HG03558 (cell line): Measurements from ENCODE around the gene PVR.
"Not testable (repeated sequence)": the region's sequence is repeated elsewhere in the genome, so short reads cannot be mapped to it uniquely, and the experiment has no call there.

Experiments
- ATAC-seq: cut with Tn5 transposase; IDR thresholded peaks from one replicate; pipeline ENCODE4 v1.9.1; 2021; ENCODE audit warnings: moderate number of reproducible peaks; ENCODE audit not compliant: unreplicated experiment; ENCODE audit errors: extremely low read depth

Gene PVR

GRCh38 chr19:44692379-44692721 is 48.6 kb downstream of the PVR start:
- no peak for ATAC-seq

GRCh38 chr19:44694184-44694579 is 50.5 kb downstream of the PVR start:
- ATAC-seq, result no peak

DNA sequence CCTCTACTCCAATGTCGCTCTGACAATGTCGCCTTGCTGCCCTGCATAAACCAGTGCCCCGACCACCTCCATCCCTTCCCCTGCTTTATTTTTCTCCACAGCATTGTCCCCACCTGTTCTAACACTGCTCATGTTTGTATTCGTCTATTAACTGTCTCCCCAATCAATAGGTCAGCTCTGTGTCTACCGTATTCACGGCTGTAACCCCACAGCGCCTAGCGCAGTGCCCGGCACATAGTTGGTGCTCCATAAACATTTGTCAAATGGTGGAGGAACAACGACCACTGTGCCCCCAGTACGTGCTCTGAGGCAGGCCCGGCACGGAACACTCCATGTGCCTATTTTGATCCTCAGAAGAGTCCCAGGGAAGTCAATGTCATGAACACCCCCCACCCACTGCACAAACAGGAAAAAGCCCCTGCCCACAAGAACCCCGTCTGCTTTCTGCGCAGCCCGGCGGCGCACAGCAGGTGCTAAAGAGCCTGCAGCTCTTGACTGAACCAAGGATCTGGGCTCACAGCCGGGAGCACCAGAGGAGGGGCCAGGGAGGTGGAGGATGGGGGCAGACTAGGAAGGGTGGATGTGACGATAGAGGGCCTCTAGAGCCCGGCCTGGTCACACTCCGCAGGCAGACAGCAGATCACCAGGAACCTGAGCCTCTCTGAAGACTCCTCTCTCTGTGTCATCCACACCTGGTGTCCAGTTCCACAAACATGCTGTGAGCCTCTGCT is 53.4 kb downstream of the PVR start:
- no peak for ATAC-seq

GRCh38 chr19:44697670-44698034 is 53.9 kb downstream of the PVR start:
- ATAC-seq, result no peak

- no peak for ATAC-seq
These were observed 54.9 kb downstream of the PVR start, which contains the start of gene CEACAM16 for GRCh38 chr19:44698492-44699201. Gene CEACAM16 (plus strand): TSS chr19:44699151. CDS start chr19:44701457, 2,306 bp downstream.

DNA sequence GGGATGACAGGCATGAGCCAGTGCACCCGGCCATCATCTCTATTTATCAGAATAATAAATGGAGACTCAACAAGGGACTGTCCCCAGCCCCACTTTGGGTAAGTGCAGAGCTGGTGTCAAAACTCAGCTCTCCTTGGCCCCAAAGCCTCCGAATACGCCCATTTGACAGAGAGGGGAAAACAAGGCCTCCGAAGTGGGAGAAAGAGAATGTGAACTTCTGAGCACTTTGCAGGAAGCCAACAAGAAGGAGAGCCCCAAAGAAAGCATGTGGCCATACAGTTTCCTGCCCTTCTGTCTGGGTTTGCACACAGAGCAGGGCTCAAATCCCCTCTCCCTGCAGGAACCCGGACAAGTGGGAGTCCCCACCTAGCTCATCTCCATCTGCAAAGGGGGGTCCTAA is 56.8 kb downstream of the PVR start:
- no peak for ATAC-seq

DNA sequence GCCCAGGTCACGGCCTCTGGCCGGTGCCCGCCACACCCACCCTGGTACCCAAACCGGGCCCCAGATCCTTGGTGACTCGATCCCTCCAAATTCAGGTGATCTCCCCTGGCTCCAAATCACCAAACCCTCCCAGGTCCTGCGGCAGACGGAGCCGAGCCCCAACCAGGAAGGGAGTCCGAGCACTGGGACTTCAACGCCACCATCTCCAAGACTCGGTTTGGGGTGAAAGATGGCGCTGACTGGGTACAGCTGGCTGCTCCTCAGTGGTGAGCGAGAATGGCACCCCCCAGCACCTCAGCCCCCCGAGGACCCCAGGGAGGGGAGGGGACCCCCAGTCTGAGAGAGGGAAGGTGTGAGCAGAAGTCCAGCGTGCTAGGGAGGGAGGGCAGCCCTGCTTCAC is 57.5 kb downstream of the PVR start:
- ATAC-seq, result no peak

DNA sequence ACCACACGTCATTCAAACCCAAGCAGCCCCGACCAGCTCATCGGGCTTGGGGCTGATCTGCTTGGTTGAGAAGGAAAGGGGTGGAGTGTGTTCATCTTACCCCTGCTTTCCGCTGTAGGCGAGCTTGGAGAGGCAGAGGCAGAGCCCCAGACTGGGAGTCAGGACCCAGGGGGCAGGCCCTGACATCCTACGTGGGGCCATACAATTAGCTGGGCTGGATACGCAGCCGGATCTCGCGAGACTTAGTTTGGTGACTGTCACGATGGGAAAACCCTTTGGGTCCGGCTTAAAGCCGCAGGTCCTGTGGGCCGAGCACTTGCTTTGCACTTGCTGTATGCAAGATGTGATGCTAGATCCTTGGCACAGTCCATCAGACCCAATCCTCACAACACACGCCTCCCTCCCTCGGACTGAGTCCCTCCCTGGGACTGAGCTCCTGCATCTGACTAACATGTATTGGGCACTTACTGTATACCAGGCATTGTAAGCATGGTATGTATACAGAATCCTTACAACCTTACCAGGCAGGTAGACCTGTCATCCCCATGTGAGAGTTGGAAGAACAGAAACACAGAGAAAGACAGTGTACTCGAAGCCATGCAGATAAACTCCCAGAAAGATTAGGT is 59.0 kb downstream of the PVR start:
- ATAC-seq, result no peak

DNA sequence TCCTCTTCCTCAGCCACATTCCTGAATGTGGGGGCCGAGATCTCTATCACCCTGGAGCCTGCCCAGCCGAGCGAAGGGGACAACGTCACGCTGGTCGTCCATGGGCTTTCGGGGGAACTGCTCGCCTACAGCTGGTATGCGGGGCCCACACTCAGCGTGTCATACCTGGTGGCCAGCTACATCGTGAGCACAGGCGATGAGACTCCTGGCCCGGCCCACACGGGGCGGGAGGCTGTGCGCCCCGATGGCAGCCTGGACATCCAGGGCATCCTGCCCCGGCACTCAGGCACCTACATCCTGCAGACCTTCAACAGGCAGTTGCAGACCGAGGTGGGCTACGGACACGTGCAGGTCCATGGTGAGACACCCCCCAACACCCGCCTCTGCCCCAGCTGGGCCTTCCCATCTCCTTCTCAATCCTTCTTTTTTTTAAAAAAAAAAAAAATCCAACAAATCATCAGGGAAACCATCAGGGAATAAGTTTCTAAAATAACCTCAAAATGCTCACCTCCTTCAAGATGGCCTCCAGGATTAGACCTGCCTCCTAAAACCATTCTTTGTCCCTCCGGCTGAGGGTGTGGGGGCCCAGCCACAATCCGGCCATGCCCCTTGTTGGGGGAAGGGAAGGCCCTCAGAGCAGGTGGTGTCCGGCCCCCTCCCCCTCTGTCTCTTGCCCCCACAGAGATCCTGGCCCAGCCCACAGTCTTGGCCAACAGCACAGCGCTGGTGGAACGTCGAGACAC is 59.8 kb downstream of the PVR start:
- ATAC-seq, result no peak

- no peak for ATAC-seq
These were observed 61.3 kb downstream of the PVR start for GRCh38 chr19:44704982-44705381.

GRCh38 chr19:44705502-44706010 is 61.8 kb downstream of the PVR start:
- no peak for ATAC-seq

DNA sequence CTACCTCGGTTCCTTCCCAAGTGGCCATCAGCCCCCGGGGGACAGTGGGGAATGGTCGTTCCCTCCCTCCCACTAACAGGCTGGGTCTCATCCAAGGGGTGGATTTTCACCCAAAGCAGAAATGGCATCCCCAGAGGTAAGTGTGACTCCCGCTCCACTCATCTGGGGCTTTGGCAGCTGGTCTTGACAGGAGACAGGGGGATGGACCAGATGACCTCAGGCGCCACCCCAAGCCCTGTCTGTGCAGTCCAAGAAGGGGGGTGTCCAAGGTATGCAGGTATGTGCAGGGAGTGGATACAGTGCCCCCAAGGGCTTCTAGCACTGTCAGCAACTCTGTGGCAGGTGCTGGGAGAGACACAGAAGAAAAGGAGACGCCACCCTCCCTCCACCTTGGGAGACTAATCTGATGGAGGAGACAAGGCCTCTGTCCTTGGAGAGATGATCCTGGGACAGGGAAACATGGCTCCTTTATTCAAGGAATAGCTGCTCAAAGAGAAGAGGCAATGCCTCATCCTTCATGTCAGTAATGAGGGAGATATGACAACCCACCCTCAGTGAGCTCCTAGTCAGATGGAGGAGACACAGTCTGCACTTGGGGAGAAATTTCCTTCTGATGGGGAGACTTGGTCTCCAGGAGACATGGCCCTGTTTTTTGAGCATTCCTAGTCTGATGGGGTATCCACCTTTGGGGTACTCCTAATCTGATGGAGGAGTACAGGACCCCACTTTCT is 63.0 kb downstream of the PVR start:
- ATAC-seq, result no peak

DNA sequence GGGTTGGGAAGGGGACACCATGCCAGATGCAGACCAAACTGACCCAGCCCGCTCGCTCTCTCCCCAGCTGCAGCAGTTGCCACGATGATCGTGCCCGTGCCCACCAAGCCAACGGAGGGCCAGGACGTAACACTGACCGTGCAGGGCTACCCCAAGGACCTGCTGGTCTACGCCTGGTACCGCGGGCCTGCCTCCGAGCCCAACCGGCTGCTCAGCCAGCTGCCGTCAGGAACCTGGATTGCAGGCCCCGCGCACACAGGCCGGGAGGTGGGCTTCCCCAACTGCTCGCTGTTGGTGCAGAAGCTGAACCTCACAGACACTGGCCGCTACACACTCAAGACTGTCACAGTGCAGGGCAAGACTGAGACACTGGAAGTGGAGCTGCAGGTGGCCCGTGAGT is 64.1 kb downstream of the PVR start:
- ATAC-seq, result no peak

DNA sequence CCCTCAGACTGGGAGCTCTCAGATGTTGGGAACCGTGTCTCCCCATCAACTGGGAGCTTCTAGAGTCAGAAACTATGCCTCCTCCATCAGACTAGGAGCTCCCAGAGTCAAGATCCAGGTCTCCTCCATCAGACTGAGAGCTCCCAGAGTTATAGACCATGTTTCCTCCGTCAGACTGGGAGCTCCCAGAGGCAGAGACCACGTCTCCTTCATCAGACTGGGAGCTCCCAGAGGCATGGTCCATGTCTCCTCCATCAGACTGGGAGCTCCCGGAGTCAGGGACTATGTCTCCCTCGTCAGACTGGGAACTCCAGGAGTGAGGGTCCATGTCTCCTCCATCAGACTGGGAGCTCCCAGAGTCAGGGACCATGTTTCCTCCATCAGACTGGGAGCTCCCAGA is 65.2 kb downstream of the PVR start:
- no peak for ATAC-seq

DNA sequence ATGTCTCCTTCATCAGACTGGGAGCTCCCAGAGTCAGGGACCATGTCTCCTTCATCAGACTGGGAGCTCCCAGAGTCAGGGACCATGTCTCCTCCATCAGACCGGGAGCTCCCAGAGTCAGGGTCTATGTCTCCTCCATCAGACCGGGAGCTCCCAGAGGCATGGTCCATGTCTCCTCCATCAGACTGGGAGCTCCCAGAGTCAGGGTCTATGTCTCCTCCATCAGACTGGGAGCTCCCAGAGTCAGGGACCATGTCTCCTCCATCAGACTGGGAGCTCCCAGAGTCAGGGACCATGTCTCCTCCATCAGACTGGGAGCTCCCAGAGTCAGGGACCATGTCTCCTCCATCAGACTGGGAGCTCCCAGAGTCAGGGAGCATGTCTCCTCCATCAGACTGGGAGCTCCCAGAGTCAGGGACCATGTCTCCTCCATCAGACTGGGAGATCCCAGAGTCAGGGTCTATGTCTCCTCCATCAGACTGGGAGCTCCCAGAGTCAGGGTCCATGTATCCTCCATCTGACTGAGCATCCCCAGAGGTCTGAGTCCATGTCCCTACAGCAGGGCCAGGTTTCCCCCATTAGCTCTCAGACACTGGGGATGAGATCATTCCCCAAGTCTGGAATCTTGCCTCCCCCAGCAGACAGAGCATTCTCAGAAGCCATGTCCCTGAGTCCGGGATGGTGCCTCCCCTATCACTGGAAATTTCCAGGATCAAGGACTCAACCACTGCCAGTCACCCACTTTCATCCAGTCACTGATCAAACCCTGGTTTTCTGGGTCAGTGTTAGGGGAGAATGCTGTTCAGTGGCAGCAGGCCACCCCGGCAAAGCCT is 65.9 kb downstream of the PVR start:
- not testable (repeated sequence) for ATAC-seq

- no peak for ATAC-seq
These were observed 66.8 kb downstream of the PVR start for GRCh38 chr19:44710483-44710882.

GRCh38 chr19:44712864-44713515 is 69.3 kb downstream of the PVR start:
- ATAC-seq, result no peak
